ENCODE measurements around the gene BRS3. TPM values are rescaled to one million over a fixed set of nuclear protein-coding genes. Genes with fewer than 3 reads are reported as not detected.

The BRS3 gene
- total RNA-seq, 2 donors from 2014 or later: not detected

- Histone ChIP-seq H3K4me1 (ENCODE audit: control insufficient read depth in 1 of 2, low read depth in 2 of 2) (peaks cover 0 to 3% of the 10 kb centered on the region in 2 donors), H3K27me3 (replicated peaks; ENCODE audit: insufficient read depth) (no peaks in the 10 kb centered on the region), H3K4me3 (no peak overlapping the region), H3K9me3 (no peaks in the 10 kb centered on the region), H3K36me3 (no peaks in the 10 kb centered on the region), H3K27ac (no peak overlapping the region)
- no peak for DNase-seq (ENCODE audit: low spot score)
- ATAC-seq (ENCODE audit: insufficient number of reproducible peaks, low FRiP score, low read depth): no peak
- TF ChIP-seq, protein P1, sequence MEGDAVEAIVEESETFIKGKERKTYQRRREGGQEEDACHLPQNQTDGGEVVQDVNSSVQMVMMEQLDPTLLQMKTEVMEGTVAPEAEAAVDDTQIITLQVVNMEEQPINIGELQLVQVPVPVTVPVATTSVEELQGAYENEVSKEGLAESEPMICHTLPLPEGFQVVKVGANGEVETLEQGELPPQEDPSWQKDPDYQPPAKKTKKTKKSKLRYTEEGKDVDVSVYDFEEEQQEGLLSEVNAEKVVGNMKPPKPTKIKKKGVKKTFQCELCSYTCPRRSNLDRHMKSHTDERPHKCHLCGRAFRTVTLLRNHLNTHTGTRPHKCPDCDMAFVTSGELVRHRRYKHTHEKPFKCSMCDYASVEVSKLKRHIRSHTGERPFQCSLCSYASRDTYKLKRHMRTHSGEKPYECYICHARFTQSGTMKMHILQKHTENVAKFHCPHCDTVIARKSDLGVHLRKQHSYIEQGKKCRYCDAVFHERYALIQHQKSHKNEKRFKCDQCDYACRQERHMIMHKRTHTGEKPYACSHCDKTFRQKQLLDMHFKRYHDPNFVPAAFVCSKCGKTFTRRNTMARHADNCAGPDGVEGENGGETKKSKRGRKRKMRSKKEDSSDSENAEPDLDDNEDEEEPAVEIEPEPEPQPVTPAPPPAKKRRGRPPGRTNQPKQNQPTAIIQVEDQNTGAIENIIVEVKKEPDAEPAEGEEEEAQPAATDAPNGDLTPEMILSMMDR (IDR thresholded peaks at IDR 0.05): no peak
Observed at GRCh38 chrX:136475236-136475635, 12.5 kb upstream of the BRS3 start.

DNA sequence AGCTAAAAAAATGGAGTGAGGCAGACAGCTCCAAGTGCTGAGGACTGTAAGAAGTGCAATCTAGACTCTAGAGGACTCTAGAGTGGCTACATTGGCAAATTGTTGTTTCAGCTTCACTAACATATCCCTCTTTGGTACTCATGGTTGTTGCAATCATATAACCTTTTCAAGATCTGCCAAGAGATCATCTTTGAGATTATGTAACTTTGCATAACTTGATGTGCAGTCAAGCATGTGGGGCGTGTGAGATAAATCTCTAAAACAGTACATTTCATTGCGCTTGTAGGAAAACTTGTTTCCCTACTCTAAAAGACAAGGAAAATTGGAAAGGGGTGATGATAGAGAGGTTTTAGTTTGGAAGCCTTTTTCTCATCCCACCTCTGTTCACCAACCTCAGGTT is 11.2 kb upstream of the BRS3 start:
- TF ChIP-seq, protein P1 (IDR thresholded peaks at IDR 0.05): no peak
- no peaks in the 10 kb centered on the region for H3K9me3 ChIP-seq
- ATAC-seq (ENCODE audit: insufficient number of reproducible peaks, low FRiP score, low read depth) (no peak), DNase-seq (ENCODE audit: low spot score) (no peak)
- no peak overlapping the region for H3K4me3 ChIP-seq
- H3K36me3 ChIP-seq: no peaks in the 10 kb centered on the region
- no peak overlapping the region for H3K27ac ChIP-seq
- no peaks in the 10 kb centered on the region for H3K27me3 ChIP-seq (replicated peaks; ENCODE audit: insufficient read depth)
- H3K4me1 ChIP-seq (ENCODE audit: control insufficient read depth in 1 of 2, low read depth in 2 of 2): peaks cover 0 to 11% of the 10 kb centered on the region in 2 donors

DNA sequence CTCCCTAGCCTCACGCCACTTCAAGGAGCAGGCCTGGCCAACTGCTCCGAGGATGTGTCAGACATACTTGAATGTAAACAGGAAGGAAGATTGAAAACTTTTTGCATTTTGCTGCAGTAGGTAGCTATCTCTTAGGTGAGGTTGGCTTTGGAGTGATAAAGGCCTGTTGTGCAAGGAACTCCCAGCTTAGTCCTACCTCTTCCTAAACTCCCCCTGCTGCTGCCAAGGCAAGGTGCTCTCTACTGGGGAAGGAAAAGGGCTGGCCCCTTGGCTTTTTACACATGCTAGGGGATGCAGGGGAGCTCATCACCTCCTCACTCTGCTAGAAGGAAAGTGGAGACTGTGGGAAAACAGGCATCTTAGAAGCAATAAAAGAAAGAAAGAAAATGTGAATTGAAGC is 10.7 kb upstream of the BRS3 start:
- ATAC-seq (ENCODE audit: insufficient number of reproducible peaks, low FRiP score, low read depth) (no peak), DNase-seq (ENCODE audit: low spot score) (no peak)
- Histone ChIP-seq H3K27me3 (replicated peaks; ENCODE audit: insufficient read depth) (no peaks in the 10 kb centered on the region), H3K9me3 (no peaks in the 10 kb centered on the region), H3K4me1 (ENCODE audit: control insufficient read depth in 1 of 2, low read depth in 2 of 2) (peaks cover 0 to 11% of the 10 kb centered on the region in 2 donors), H3K27ac (no peak overlapping the region), H3K36me3 (no peaks in the 10 kb centered on the region), H3K4me3 (no peak overlapping the region)
- TF ChIP-seq, protein P1 (IDR thresholded peaks at IDR 0.05): no peak

DNA sequence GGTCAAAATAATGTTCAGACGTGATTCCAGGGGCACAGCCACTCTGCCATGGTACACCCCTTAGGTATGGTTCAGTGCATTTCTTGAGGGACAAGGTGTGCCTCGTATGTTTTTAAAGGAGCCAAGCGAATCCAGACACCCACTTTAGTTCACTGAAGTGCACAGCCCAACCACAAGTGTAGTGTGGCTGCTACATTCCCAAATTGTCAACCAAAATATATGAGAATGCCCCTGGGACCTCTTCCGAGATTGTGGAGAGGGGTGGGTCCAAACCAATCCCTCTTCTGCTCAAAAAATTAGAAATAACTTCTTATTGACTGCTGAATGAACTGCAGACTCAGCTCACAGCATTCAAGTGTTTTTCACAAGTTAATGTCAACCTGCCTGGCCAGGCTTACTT is 7.4 kb upstream of the BRS3 start:
- no peaks in the 10 kb centered on the region for H3K27me3 ChIP-seq (replicated peaks; ENCODE audit: insufficient read depth)
- DNase-seq (ENCODE audit: low spot score) (no peak), ATAC-seq (ENCODE audit: insufficient number of reproducible peaks, low FRiP score, low read depth) (no peak)
- H3K27ac ChIP-seq: no peak overlapping the region
- no peaks in the 10 kb centered on the region for H3K36me3 ChIP-seq
- no peaks in the 10 kb centered on the region for H3K9me3 ChIP-seq
- no peak overlapping the region for H3K4me3 ChIP-seq
- TF ChIP-seq, protein P1 (IDR thresholded peaks at IDR 0.05): no peak
- peaks cover 0 to 11% of the 10 kb centered on the region in 2 donors for H3K4me1 ChIP-seq (ENCODE audit: control insufficient read depth in 1 of 2, low read depth in 2 of 2)

GRCh38 chrX:136488706-136489105 is 959 bp downstream of the BRS3 start:
- TF ChIP-seq, protein P1 (IDR thresholded peaks at IDR 0.05): no peak
- Histone ChIP-seq H3K27me3 (replicated peaks; ENCODE audit: insufficient read depth) (no peaks in the 10 kb centered on the region), H3K4me1 (ENCODE audit: control insufficient read depth in 1 of 2, low read depth in 2 of 2) (no peaks in the 10 kb centered on the region), H3K27ac (no peak overlapping the region), H3K9me3 (no peaks in the 10 kb centered on the region), H3K4me3 (no peak overlapping the region), H3K36me3 (no peaks in the 10 kb centered on the region)
- no peak for ATAC-seq (ENCODE audit: insufficient number of reproducible peaks, low FRiP score, low read depth)
- DNase-seq (ENCODE audit: low spot score): no peak

All from thoracic aorta (tissue), 2 donors.